ENCODE results near the gene KCNF1. TPM values are rescaled to one million over a fixed set of nuclear protein-coding genes. Genes with fewer than 3 reads are reported as not detected.

KCNF1 gene
- polyA plus RNA-seq, 3 donors, result 0.03 to 0.93 TPM; not detected in 1

GRCh38 chr2:10913501-10914271, 2.0 kb downstream of the KCNF1 start:
- WGBS, 3 donors, result 83 to 85% (median 85%) methylated on average over 38 of the region's 38 CpGs

DNA sequence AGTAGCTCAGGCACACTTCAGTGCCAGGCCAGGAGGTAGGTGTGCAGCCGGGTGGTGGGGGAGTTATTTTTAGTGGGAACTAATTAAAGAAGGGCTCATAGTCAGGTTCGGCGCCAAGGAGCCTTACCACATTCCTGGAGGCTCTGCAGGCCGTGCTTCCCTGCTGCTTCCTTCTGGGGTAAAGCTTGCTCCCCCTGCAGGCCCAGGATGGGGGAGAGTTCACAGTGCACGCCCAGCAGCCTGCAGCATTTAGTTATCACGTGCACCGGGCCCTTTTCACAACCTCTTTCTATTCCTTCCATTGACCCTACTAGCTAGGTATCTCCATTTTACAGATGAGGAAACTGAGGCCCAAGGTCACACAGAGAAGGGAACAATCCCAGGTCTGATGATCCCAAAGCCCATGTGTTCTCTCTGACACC, 2.5 kb downstream of the KCNF1 start:
- H3K27ac ChIP-seq (ENCODE audit: low read depth, low read length), result no peak overlapping the region
- 26 to 43% (median 26%) methylated on average over 7 of the region's 7 CpGs for WGBS, 3 donors

More at GRCh38 chr2:10913501-10914271, 2.0 kb downstream of the KCNF1 start:
- no peak overlapping the region for H3K27ac ChIP-seq (ENCODE audit: low read depth, low read length)

DNA sequence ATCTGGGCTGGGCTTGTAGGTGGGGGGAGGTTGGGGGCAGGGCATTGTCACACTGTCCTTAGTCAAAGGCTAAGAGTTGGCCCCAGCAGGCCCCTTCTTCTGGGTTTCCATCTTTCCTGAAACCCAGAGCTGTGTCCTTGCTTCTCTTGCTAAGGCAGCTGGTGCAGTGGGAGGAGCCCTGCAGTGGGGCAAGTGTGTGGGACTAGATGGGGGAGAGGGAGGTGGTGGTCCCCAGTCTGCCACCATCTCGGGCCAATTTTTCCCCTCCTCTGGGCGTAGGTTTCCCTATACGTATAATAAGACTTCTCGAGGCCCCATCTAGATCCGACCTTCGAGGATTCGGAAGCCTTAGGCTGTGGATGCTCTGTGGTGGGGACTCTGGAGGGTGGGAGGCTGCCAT, 3.5 kb downstream of the KCNF1 start:
- 90 to 94% (median 93%) methylated on average over 7 of the region's 7 CpGs for WGBS, 3 donors
- H3K27ac ChIP-seq (ENCODE audit: low read depth, low read length), result no peak overlapping the region

- H3K27ac ChIP-seq (ENCODE audit: low read depth, low read length), result no peak overlapping the region
- 74 to 89% (median 75%) methylated on average over 10 of the region's 10 CpGs for WGBS, 3 donors
These were observed 4.1 kb downstream of the KCNF1 start for GRCh38 chr2:10915731-10916276.

GRCh38 chr2:10916953-10917352, 5.2 kb downstream of the KCNF1 start:
- 88 to 92% (median 91%) methylated on average over 6 of the region's 6 CpGs for WGBS, 3 donors
- H3K27ac ChIP-seq (ENCODE audit: low read depth, low read length), result no peak overlapping the region

- H3K27ac ChIP-seq (ENCODE audit: low read depth, low read length), result no peak overlapping the region
- WGBS, 3 donors, result 91 to 95% (median 93%) methylated on average over 4 of the region's 4 CpGs
These were observed 6.2 kb downstream of the KCNF1 start for GRCh38 chr2:10917927-10918326.

DNA sequence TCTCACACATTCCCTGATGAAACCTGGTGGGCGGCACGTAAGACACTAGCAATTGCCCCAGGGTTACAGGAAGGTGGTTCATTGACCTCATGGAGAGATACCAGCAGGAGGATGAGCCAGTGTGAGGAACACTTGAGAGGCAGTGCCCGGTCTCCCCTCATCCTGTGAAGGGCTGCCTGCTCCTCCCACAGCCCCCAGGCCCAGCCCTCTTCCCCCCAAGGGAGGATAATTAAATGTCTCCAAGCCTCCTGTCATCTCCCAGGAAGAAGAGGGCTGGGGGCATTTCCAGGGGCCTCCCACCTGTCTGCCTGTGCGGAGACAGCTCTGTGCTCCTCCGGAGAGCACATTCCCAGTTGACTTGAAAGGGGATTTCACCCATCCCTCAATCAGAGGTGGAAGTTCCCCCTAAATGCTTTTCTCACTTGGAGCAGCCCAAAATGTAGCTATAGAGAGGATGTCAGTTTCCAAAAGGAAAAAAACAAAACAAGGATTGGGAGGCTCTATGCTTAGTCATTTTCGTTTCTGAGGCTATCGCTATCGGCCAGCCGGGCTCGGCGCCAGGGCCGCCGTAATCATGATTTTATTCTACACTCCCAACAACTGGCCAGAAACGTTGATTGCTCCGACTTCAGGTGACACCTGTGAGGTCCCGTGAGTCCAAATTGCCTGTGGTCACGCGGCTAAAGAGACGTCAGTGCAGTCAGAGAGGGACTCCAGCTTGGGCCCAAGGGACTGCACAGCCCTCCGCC, 7.1 kb downstream of the KCNF1 start:
- 46 to 50% (median 49%) methylated on average over 20 of the region's 20 CpGs for WGBS, 3 donors

DNA sequence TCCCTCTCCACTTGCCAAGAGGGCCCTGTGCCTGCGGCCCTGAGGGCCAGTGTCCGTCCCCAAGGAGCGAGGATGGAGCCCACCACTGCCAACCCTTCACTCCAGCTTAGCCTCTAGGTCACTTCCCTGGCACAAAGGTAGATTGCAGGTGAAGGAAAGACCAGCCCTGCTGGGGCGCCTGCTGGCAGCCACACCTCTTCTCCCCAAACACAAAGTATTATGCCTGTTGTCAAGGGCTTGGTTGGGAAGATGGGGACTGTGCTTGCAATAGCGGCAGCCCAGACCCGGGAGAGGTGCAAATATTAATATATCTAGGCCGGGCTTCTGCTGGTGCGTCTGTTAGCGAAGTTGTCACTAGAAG, 7.7 kb downstream of the KCNF1 start:
- H3K27ac ChIP-seq (ENCODE audit: low read depth, low read length), result no peak overlapping the region
- whole genome bisulfite sequencing, 3 donors, result 71 to 79% (median 77%) methylated on average over 9 of the region's 9 CpGs

More for the DNA sequence above, 7.1 kb downstream of the KCNF1 start:
- H3K27ac ChIP-seq (ENCODE audit: low read depth, low read length), result no peak overlapping the region

GRCh38 chr2:10919771-10920621, 8.3 kb downstream of the KCNF1 start:
- H3K27ac ChIP-seq (ENCODE audit: low read depth, low read length), result no peak overlapping the region
- WGBS, 3 donors, result 63 to 76% (median 67%) methylated on average over 20 of the region's 20 CpGs

- WGBS, 3 donors, result 83 to 88% (median 83%) methylated on average over 16 of the region's 16 CpGs
These were observed 9.1 kb downstream of the KCNF1 start for GRCh38 chr2:10920764-10921388.

GRCh38 chr2:10921525-10921924, 9.8 kb downstream of the KCNF1 start:
- H3K27ac ChIP-seq (ENCODE audit: low read depth, low read length), result no peak overlapping the region
- WGBS, 3 donors, result 72 to 87% (median 83%) methylated on average over 4 to 6 of the region's 6 CpGs

More at GRCh38 chr2:10920764-10921388, 9.1 kb downstream of the KCNF1 start:
- H3K27ac ChIP-seq (ENCODE audit: low read depth, low read length), result no peak overlapping the region

- H3K27ac ChIP-seq (ENCODE audit: low read depth, low read length), result no peak overlapping the region
- 68 to 76% (median 73%) methylated on average over 20 of the region's 20 CpGs for WGBS, 3 donors
These were observed 10.7 kb downstream of the KCNF1 start for GRCh38 chr2:10922307-10923007.

DNA sequence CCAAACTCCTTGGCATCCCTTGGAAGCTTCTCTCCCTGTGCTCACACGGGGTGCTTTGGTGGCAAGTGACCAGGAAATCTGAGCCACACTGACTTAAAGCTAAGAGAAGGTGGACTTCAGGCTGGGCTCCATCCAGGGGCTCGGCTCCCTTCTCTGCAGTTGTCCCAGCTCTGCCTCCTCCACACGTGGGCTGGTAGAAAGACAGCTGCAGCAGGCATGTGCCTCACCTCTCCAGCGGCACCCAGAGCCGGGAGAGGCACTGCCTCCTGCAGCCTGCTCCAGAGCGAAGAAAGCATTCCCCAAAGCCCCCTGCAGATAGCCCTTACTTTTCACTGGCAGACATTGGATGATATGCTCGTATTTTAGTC, 11.3 kb downstream of the KCNF1 start:
- no peak overlapping the region for H3K27ac ChIP-seq (ENCODE audit: low read depth, low read length)
- 83 to 87% (median 87%) methylated on average over 7 of the region's 7 CpGs for WGBS, 3 donors

- WGBS, 3 donors, result 81 to 89% (median 82%) methylated on average over 6 of the region's 6 CpGs
- no peak overlapping the region for H3K27ac ChIP-seq (ENCODE audit: low read depth, low read length)
These were observed 12.2 kb downstream of the KCNF1 start for GRCh38 chr2:10923965-10924364.

DNA sequence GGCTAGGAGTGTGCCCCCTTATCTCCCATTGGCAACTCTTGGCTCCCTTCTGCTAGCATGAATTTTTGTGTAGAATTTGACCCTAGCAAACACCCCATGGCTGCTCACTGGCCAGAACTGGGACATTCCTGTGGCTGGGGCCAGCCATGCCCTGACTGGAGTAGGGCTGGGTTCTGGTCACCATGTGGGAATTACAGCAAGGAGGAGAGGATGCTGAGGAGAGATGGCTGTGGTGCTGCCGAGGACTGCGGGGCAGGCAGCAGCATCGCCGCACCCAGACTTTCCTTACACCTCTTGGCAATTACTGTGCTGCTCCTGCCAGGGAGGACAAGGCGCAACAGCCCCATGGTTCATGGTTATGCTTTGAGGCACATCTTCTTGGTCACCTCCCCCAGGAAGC, 12.7 kb downstream of the KCNF1 start:
- H3K27ac ChIP-seq (ENCODE audit: low read depth, low read length), result no peak overlapping the region
- 92 to 100% (median 92%) methylated on average over 5 of the region's 5 CpGs for WGBS, 3 donors

DNA sequence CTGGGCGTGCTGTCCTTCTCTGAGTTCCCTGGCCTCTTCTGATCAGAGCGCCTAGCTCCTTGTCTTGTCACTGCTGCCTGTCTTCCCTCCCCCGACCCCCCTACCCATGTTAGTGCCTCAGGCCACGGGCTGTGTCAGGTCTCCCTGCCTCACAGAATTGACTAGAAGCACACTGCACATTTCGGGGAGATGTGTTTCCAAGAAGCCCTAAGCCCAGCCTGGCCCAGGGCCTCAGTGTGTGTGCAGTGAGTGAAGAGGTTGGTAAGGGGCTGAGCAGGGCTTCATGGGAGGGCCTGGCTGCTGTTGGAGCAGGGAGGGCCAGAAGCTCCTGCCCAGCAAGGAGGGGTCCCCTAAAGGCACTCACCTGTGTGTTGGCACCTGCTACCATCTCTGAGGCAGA, 13.1 kb downstream of the KCNF1 start:
- H3K27ac ChIP-seq (ENCODE audit: low read depth, low read length), result no peak overlapping the region
- WGBS, 3 donors, result 73 to 82% (median 77%) methylated on average over 5 of the region's 5 CpGs

DNA sequence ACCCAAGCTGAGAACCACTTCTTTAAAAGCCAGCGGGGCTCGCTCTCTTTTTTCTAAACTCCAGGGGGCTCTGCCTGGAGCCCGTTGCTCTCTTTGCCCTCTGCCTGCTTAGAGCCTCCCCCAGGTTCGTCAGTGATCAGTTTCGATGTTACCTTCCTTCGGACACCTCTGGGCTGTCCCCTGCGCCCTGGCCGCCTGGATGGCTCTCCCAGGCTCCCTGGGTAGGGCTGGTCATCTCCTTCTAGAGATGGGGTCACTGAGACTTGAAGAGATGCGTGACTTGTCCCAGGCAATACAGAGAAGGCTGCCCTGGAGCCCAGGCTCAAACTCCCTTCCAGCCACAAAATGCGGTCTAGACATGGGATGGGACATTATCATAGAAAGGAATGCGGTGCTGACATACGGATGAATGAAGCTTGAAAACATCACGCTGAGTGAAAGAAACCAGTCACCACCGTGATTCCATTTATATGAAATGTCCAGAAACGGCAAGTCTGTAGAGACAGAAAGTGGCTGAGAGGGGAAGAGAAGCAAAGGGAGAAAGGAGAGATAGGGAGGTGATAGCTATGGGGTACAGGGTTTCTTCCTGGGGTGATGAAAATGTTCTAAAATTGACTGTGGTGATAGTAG, 14.6 kb downstream of the KCNF1 start:
- WGBS, 3 donors, result 62 to 69% (median 66%) methylated on average over 15 of the region's 15 CpGs
- no peak overlapping the region for H3K27ac ChIP-seq (ENCODE audit: low read depth, low read length)

All from adipose tissue (tissue), 3 donors.